Neural progenitor cell (in vitro differentiated cells): ENCODE measurements around the gene FAM98C.

ENCODE experiments used
- CTCF ChIP-seq: fragments of 200-600 bp; sonication (generic); IDR thresholded peaks from 2 replicates; pipeline ENCODE4 v1.5.1; 2017; ENCODE audit warnings: antibody characterized with exemption, mild to moderate bottlenecking
- EZH2 ChIP-seq: fragments of 200-600 bp; sonication (generic); IDR thresholded peaks from 2 replicates; pipeline ENCODE4 v1.6.1; 2017; ENCODE audit warnings: antibody characterized with exemption, mild to moderate bottlenecking, moderate library complexity

DNA sequence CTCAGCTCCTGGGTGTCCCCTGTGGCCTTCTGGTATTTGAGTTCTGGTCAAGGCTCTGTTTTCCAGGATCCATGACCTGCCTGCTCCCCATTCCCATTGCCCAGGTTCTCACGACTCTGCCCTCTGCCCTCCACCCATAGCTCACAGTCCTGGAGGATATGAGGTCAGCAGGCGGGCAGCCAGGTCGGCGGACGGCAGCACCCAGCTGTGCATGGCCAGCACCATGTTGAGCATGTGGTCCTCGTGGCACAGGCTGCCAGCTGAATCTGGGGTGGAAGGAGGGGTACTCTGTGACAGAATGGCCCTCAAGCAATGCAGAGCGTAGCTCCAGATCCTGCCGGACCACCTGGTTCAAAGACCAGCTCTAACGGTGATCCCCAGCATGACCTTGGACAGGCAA lies 18.0 kb downstream of the FAM98C start:
- no peak for TF ChIP-seq EZH2
- no peak for TF ChIP-seq CTCF
